Keratinocyte (primary cell): ENCODE results near the gene DCAF7. TPM values are rescaled to one million over a fixed set of nuclear protein-coding genes. Genes with fewer than 3 reads are reported as not detected.

Experiments
- DNase-seq: peaks from one replicate; pipeline ENCODE4 v3.0.0-alpha.2; 2011; ENCODE audit warnings: low read depth, missing footprints, low spot score
- FAIRE-seq: peaks from 2 replicates; lab custom pipeline; 2011; peaks lifted over from hg19 to GRCh38; lab: Jason Lieb, UNC
- H2AFZ ChIP-seq: 2 replicates; pipeline ENCODE4 v1.6.0; 2012; ENCODE audit warnings: low read length, control low read depth, inconsistent platforms; ENCODE audit not compliant: control insufficient read depth
- H3K27ac ChIP-seq: 2 replicates; pipeline ENCODE4 v1.5.1; 2011; ENCODE audit warnings: low read length; ENCODE audit not compliant: control insufficient read depth, insufficient read depth
- H3K27me3 ChIP-seq: 3 replicates; pipeline ENCODE4 v1.6.0; 2011; ENCODE audit warnings: low read length; ENCODE audit not compliant: control insufficient read depth, insufficient read depth; ENCODE audit errors: extremely low read depth
- H3K36me3 ChIP-seq, 2 experiments: 2 replicates in 1 of 2; 3 replicates in 1 of 2; pipeline ENCODE4 v1.5.1; 2011; ENCODE audit warnings: low read length in 2 of 2, mild to moderate bottlenecking in 1 of 2; ENCODE audit not compliant: control insufficient read depth in 2 of 2, insufficient read depth in 2 of 2; ENCODE audit errors: extremely low read depth in 1 of 2
- H3K4me1 ChIP-seq: 3 replicates; pipeline ENCODE4 v1.5.1; 2011; ENCODE audit warnings: low read length; ENCODE audit not compliant: control insufficient read depth, insufficient read depth; ENCODE audit errors: extremely low read depth
- H3K4me2 ChIP-seq: 3 replicates; pipeline ENCODE4 v1.6.0; 2011; ENCODE audit warnings: low read depth, low read length; ENCODE audit not compliant: control insufficient read depth, insufficient read depth; ENCODE audit errors: extremely low read depth
- H3K4me3 ChIP-seq, 3 experiments: fragments of 200-600 bp in 1 of 3; sonication (generic) in 1 of 3; 2 replicates in 2 of 3; 3 replicates in 1 of 3; pipeline ENCODE4 v1.5.1; 2011 to 2016; ENCODE audit warnings: low read length in 3 of 3, mild to moderate bottlenecking in 3 of 3, control low read depth in 2 of 3, inconsistent platforms in 1 of 3, low read depth in 1 of 3, mixed read lengths in 1 of 3, mixed run types in 1 of 3, moderate library complexity in 1 of 3; ENCODE audit not compliant: control insufficient read depth in 2 of 3, insufficient read depth in 2 of 3; ENCODE audit errors: extremely low read depth in 1 of 3
- H3K79me2 ChIP-seq: 2 replicates; pipeline ENCODE4 v1.6.0; 2012; ENCODE audit warnings: low read length; ENCODE audit not compliant: control insufficient read depth, insufficient read depth
- H3K9ac ChIP-seq: 3 replicates; pipeline ENCODE4 v1.6.0; 2011; ENCODE audit warnings: low read length; ENCODE audit not compliant: control insufficient read depth, insufficient read depth; ENCODE audit errors: extremely low read depth
- H3K9me1 ChIP-seq: 3 replicates; pipeline ENCODE4 v1.6.0; 2011; ENCODE audit warnings: low read length; ENCODE audit not compliant: control insufficient read depth, insufficient read depth; ENCODE audit errors: extremely low read depth
- H3K9me3 ChIP-seq: 2 replicates; pipeline ENCODE4 v1.5.1; 2012; ENCODE audit warnings: low read depth, low read length; ENCODE audit not compliant: control insufficient read depth
- H4K20me1 ChIP-seq: 3 replicates; pipeline ENCODE4 v1.6.0; 2011; ENCODE audit warnings: low read length; ENCODE audit not compliant: control insufficient read depth, insufficient read depth; ENCODE audit errors: extremely low read depth
- EZH2 ChIP-seq: IDR thresholded peaks from one replicate; pipeline ENCODE4 v1.6.1; 2012; ENCODE audit warnings: inconsistent platforms, mild to moderate bottlenecking, low read length, moderate library complexity
- dilution Hi-C: fragments of 300-500 bp; cut with MboI; formaldehyde crosslinking; loops from one replicate; pipeline ENCODE4 v1.7.0; 2020; ENCODE audit warnings: low sequenced_read_pairs; ENCODE audit not compliant: extremely low pct_ligation_motif_present
- polyA plus RNA-seq, 5 experiments: library from polyadenylated mRNA; depleted of rRNA in 3 of 5; stranded (reverse) in 3 of 5; stranded (forward) in 1 of 5; unstranded in 1 of 5; fragments of >200 nt; gene quantifications; 1 replicate in 1 of 5; 2 replicates in 3 of 5; 3 replicates in 1 of 5; pipeline versions ENCODE4 v1.2.1 to v1.2.3, GENCODE V29; 2011 to 2012; ENCODE audit warnings: missing spikeins in 2 of 5, low read depth in 1 of 5, low replicate concordance in 1 of 5
- TF ChIP-seq, protein P1 (sequence below), 3 experiments: IDR thresholded peaks in 1 of 3; conservative IDR thresholded peaks in 1 of 3; optimal IDR thresholded peaks in 1 of 3; 2 replicates in 2 of 3; 3 replicates in 1 of 3; pipeline versions ENCODE3 to v1.5.1; 2011; ENCODE audit warnings: low read length in 3 of 3, mild to moderate bottlenecking in 3 of 3, moderate library complexity in 2 of 3, control low read depth in 1 of 3, inconsistent platforms in 1 of 3; ENCODE audit not compliant: insufficient read depth in 2 of 3; ENCODE audit errors: extremely low read depth in 1 of 3

Gene DCAF7
- polyA plus RNA-seq, 1 donor (not counting 4 experiments of a cell fraction or from before 2014, with no cell fraction given) = 32.6 TPM

DNA sequence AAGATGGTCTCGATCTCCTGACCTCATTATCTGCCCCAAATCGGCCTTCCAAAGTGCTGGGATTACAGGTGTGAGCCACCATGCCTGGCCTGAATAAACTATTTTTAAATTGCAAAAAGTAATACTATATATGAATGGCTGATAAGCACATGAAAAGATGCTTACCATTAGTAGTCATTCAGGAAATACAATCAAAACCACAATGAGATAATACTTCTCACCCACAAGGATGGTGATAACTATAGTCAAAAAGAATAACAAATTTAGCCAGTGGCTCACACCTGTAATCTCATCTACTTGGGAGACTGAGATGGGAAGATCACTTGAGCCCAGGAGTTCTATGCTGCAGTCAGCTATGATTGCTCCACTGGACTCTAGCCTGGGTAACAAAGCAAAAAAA is 48.0 kb downstream of the DCAF7 start:
- H4K20me1 ChIP-seq = no peaks in the 10 kb centered on the region
- dilution Hi-C loops = no loop called here
- FAIRE-seq = no peak

DNA sequence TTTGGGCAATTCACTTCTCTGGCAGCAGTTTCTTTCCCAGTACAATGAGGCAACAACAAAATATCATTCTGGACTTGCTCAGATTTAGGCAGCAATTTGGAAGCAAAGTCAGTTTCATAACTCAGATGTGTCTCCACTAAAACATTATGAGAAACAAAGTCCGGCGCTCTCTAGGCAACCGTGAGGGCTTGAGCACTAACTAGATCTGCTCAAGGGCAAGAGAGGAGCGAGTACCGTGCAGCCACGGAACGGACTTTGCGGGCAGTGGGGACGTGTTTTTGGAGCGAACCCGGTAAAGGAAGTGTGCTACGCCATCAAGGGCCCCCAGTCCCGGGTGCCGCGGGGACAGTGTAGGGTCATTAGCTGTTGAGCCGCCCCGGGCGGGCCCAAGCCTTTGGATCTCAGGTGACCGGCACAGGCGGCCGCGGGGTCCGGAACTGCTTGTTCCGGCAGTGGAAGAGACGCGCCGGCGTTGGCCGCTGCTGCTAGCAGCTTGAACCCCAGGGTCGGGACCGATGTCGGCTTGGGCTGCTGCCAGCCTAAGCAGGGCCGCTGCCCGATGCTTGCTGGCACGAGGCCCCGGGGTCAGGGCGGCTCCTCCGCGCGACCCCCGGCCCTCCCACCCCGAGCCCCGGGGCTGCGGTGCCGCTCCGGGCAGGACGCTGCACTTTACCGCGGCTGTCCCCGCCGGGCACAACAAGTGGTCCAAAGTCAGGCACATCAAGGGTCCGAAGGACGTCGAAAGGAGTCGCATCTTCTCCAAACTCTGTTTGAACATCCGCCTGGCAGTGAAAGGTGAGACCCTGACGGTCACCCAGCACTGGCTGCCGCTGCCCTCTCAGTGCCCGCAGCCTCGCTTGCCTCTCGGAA is 50.5 kb downstream of the DCAF7 start, which contains the start of gene TACO1:
TSS of gene TACO1 (plus strand) at position 327 of the 870 bp plus-strand sequence. CDS start at position 516, 189 bp downstream.
- Histone ChIP-seq H3K27me3 (no peaks in the 10 kb centered on the region), H3K79me2 (peaks cover 15% of the 10 kb centered on the region), H3K4me3 (peak within 1 kb of the TSS; percentile 91 to 94 (median 93)), H3K9me1 (no peaks in the 10 kb centered on the region), H4K20me1 (no peaks in the 10 kb centered on the region), H3K9me3 (no peaks in the 10 kb centered on the region), H2AFZ (peak within 1 kb of the TSS; percentile 94), H3K4me1 (peaks cover 12% of the 10 kb centered on the region), H3K4me2 (peak within 1 kb of the TSS; percentile 98), H3K9ac (peak within 1 kb of the TSS; percentile 89), H3K36me3 (peaks cover 4 to 5% of the 10 kb centered on the region in 2 experiments), H3K27ac (peak within 1 kb of the TSS; percentile 77)
- FAIRE-seq (no peak), DNase-seq (peak; percentile 11)
- no peak for TF ChIP-seq EZH2
- TF ChIP-seq, protein P1, sequence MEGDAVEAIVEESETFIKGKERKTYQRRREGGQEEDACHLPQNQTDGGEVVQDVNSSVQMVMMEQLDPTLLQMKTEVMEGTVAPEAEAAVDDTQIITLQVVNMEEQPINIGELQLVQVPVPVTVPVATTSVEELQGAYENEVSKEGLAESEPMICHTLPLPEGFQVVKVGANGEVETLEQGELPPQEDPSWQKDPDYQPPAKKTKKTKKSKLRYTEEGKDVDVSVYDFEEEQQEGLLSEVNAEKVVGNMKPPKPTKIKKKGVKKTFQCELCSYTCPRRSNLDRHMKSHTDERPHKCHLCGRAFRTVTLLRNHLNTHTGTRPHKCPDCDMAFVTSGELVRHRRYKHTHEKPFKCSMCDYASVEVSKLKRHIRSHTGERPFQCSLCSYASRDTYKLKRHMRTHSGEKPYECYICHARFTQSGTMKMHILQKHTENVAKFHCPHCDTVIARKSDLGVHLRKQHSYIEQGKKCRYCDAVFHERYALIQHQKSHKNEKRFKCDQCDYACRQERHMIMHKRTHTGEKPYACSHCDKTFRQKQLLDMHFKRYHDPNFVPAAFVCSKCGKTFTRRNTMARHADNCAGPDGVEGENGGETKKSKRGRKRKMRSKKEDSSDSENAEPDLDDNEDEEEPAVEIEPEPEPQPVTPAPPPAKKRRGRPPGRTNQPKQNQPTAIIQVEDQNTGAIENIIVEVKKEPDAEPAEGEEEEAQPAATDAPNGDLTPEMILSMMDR (optimal IDR thresholded peaks at IDR 0.05 in 1 of 3, IDR thresholded peaks at IDR 0.05 in 1 of 3, conservative IDR thresholded peaks at IDR 0.05 in 1 of 3; ENCODE audit: extremely low read depth in 1 of 3, insufficient read depth in 2 of 3, low read length in 3 of 3) = no peak
- dilution Hi-C loops = no loop called here

More for the DNA sequence above, 48.0 kb downstream of the DCAF7 start:
- Histone ChIP-seq H3K79me2 (peaks cover 15% of the 10 kb centered on the region), H3K36me3 (no peaks in the 10 kb centered on the region), H3K4me2 (no peak overlapping the region), H3K4me3 (no peak overlapping the region), H3K27me3 (no peaks in the 10 kb centered on the region), H3K27ac (no peak overlapping the region), H3K9me3 (no peaks in the 10 kb centered on the region), H3K9me1 (no peaks in the 10 kb centered on the region), H2AFZ (no peak overlapping the region), H3K4me1 (peaks cover 12% of the 10 kb centered on the region), H3K9ac (no peak overlapping the region)
- TF ChIP-seq EZH2 = no peak
- TF ChIP-seq, protein P1 (optimal IDR thresholded peaks at IDR 0.05 in 1 of 3, IDR thresholded peaks at IDR 0.05 in 1 of 3, conservative IDR thresholded peaks at IDR 0.05 in 1 of 3; ENCODE audit: extremely low read depth in 1 of 3, insufficient read depth in 2 of 3, low read length in 3 of 3) = no peak
- no peak for DNase-seq
